Stimulated activated CD8-positive, alpha-beta memory T cell treated with anti-CD3 and anti-CD28 coated beads, Interleukin-4, amount 100 ng/mL, for 1 hour (primary cell): ENCODE results near the gene TRNP1.

Source experiments
- DNase-seq, 2 donors: peaks; one replicate each; pipeline ENCODE4 v3.0.0-alpha.2; 2020; ENCODE audit warnings: low read depth in 2 of 2, low spot score in 1 of 2

The TRNP1 gene

DNA sequence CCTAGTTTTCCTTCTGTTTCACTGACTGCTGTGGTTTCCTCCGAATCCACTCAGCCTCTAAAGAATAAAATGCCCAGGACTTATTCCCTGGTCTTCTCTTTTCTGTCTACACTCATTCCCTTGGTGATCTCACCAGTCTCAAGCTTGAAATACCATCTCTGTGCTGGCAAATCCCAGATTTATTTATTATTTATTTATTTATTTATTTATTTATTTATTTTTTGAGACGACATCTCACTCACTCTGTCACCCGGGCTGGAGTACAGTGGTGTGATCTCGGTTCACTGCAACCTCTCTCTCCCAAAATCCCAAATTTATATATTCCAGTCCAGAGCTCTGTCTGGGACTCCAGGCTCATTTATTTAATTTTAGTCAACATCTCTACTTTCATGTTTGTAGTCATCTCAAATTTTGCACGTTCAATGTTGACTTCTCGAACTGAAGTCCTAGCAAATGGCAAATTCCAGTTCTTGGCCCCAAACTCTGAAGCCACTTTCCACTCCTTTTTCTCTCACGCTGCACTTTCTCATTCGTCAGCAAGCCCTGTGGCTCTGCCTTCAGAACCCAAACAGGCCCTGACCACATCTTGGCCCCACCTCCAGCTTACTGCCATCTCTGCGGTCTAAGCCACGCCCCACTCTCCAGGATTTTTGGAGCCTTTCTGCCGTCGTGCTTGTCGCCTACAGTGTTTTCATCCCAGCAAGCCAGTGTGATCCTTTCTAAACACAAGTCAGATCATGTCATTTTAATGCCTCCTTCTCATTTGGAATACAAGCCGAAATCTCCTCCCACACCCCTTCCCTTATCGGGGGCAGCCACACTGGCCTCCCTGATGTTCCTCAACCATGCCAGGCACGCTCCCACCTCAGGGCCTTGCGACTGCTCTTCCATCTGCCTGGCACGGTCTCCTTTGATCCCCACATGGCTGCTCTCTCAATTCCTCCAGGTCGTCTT lies 33.4 kb downstream of the TRNP1 start:
- DNase-seq: no peak

DNA sequence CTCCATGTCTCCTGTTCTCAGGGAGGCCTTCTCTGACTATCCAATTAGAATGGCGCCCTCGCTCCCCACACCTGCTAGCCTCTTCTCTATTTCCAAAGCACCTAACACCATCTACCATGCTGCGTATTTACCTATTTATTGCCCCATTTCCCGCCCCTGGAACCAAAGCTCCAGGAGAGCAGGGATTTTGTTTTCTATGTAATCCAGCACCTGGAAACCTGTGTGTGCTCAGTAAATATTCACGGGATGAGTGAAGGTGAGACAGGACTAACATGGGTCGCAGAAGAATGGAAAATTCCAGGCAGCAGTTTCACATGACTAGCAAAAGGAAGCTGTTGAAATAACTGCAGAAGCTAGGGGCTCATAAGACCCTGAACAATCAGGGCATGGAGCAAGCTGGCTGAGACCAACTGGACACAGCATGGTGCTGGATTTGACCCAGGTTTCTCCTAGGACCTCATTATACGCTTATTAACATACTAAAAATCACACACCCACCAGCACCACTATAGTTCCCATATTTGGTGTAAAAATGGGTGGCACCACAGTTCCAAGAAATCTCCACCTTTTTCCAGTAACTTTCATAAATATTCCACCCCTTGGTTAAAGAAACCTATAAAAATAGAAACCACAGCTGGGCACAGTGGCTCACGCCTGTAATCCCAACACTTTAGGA lies 34.2 kb downstream of the TRNP1 start:
- no peak for DNase-seq

DNA sequence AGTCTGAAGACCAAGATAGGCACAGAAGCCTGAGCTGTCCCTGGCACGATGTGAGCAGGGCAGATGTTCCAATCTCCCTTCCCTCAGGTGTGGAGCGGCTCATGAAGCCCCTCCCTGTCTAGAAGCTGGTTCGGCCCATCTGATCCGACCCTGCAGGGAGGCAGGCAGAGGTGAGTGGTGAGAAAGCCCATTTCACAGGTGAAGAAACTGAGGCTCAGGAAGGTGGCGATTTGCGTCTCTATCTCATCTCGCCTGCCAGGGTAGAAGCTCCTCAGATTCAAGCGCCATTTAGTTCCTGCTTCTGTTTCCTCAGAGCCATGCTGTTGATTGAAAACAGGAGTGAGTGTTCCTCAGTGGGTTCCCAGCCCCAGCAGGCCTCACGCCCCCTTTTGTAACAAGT lies 36.0 kb downstream of the TRNP1 start:
- no peak for DNase-seq

DNA sequence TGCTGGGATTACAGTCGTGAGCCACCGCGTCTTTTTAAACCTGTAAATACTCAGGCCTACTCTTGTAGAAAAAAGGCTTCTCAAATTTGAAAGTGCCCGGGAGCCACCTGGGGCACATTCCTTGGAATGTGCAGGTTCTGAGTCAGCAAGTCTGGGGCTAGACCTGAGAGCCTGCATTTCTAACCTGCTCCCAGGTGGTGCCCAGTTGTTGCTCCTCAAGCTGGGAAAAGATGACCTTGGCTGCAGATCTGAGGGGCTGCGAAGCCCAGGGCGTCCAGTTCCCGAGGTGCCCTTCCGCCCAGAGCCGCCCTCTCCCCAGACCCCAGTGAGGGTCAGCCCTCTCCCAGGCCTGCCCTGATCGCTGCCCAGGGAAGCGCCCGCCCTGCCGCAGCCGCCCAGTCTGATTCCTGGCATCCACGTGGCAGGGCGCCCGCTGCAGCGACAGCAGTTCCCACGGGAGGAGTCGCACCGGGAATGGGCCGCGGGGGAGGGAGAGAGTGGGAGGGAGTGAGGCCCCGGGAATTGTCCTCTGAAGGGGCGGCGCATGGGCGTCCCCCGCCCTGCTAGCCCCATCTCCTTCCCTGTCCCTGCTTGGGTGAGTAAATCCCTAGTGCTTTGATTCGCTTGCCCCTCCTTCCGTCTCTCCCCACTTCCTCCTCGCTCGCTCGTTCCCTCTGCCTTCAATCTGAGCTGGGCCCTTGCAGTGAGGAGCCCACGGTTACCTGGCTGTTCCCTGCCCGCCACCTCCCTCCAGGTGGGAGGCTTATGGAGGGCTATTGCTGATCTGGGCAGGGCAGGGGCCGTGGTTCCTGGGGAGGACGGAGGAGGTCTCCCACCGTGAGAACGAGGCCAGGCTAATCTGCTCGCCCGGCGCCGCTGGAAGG lies 38.0 kb downstream of the TRNP1 start:
- no peak for DNase-seq

DNA sequence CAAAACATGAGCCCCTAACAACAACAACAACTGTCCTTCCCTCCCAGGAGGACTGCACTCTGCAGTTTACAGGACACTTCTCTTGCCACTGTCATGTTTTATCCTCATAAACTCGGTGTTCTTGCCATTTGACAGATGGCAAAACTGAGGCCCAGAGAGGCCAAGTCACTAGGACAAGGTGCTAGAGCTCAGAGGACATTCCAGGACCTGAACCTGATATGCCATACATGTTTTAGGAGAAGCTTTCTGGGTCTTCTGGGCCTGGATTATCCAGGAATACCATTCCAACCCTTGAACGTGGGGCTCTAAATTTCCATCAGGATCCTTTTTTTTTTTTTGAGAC lies 38.6 kb downstream of the TRNP1 start:
- DNase-seq: no peak

DNA sequence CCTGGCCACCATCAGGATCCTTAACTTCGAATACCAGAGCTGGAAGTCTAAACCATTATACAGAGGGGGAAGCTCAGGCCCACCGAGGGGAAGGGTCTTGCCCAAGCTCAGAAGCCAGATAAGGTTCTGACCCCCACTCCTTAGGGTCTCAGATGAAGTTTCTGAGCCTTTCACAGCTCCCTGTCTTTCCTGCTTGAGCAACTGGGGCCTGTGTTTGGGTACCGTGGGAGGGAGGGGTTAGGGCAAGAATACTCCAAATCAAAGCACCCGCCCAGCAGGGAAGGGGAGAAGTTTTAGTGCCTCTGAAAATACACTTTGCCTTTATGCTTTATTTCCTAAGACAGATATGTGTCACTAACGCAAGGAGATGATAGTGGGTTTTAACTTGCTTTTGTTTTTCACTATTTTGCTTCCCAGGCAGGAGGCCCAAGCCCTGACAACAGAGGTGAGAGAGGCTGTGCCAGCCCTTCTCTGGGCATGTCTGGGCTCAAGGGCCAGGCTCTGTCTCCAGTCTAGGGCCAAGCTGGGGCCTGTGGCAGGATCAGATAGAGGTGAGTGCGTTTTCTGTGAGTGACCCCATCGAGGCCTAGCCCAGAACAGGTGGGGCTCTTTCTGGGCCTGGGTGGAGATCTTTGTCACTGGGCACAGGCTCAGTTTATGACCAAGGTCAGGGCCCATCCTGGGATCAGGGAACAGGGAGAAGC lies 39.7 kb downstream of the TRNP1 start:
- DNase-seq: no peak

DNA sequence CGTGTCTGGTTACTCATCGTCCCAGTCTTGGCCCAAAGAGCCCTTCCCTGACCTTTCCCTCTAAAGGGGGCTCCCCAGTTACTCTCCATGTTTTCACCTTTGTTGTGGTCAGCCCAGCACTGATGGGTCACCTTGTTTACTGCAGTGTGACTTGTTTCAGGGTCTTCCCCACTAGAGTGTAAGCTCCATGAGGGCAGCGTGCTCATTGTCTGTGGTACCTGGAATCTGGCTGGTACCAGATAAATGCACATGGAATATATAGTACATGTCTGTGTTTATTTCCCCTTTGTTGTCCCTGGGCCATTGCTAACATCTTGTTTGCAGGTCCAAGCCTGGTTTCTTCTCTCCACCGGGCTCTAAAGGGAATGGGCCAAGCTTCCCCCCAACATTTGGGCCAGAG lies 41.9 kb downstream of the TRNP1 start:
- no peak for DNase-seq

DNA sequence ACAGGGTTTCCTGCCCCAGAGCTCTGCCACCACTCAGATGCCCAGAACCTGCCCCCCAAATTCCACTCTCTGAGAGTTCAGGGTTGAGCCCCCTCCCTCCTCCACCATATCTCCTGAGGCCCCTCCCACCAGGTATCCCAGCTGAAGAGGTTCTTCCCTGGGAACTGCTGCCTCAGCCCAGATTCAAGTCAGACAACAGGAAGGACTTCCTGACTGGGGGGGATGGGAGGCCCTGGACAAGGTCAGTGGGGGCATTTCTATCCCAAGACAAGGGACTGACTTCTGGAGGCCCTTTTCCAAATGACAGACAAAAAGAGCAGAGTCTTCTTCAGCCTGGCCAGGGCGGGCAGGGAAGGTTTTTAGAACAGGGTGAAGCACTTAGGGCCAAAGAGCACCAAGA lies 43.2 kb downstream of the TRNP1 start:
- DNase-seq: no peak

DNA sequence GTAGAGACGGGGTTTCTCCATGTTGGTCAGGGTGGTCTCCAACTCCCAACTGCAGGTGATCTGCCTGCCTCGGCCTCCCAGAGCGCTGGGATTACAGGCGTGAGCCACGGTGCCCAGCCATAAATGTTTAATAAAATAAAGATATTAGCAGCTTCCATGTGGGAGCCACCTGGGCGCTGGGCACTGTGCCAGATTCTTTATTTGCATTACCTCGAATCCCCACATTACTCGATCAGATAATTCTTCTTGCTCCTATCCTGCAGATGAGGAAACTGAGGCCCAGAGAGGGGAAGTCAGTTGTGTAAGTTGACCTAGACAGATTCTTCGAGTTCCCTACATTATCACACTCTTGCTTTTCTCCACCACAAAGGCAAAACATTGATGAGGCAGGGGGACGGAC lies 44.0 kb downstream of the TRNP1 start:
- DNase-seq: no peak

DNA sequence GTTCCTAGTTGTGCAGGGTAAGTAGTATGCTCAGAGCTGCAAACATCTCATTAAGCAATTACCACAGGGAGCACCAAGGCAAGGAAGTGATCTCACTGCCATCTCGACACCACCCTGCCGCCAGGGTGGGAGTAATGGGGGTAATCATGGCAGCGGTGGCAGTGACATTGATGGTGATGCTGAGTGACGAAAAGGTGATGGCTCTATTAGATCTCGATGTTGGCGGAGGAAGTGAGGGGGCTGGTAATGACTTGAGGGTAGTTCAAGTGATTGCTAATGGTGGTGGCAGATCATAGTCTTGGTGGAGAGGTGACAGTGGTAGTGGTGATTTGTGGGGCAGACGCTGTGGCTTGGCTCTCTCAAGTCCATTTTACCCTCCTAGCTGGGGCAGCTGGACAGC lies 44.5 kb downstream of the TRNP1 start:
- no peak for DNase-seq

DNA sequence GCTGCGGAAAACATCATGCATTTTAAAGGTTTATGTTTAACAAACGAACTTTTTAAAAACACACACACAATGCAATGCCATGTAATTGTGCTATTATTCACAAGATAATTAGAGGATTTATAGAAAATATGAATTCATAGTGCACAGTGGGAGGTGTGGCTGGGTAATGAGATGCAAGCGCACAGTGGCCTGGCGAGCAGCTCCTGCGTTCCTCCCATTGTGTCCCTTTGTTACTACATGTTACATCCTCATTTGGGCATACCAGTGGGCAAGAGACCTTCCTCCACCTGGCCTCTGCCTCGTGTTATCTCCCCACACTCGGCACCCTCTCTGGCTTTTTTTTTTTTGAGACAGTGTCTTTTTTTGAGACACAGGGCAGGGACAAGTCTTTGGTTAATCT lies 49.2 kb downstream of the TRNP1 start:
- no peak for DNase-seq

DNA sequence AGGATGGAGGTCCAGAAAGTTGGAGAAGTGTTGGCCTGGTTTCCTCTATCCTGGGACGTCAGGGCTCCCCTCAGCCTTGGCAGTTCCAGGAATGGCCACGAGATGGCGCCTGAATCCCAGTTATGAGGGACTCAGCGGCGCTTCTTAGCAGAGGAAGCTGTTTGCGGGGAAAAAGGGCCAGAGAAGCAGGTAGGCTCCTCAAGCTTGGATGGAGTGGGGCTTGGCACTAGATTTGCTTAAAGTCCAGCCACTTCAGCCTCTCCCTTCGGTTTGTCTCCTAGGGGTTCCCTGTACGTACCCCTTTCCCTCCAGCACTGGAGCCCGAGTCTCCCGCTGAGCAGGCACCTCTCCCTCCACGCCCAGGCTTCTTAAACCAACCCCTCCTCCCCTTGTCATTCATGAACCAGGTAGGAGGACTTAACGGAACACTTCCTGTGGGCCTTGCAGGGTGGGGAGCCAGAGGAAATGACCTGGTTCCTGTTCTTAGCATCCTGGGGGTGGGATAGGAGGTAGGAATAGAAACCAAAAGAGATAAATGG lies 51.2 kb downstream of the TRNP1 start:
- DNase-seq: peak; percentile 81 to 85

DNA sequence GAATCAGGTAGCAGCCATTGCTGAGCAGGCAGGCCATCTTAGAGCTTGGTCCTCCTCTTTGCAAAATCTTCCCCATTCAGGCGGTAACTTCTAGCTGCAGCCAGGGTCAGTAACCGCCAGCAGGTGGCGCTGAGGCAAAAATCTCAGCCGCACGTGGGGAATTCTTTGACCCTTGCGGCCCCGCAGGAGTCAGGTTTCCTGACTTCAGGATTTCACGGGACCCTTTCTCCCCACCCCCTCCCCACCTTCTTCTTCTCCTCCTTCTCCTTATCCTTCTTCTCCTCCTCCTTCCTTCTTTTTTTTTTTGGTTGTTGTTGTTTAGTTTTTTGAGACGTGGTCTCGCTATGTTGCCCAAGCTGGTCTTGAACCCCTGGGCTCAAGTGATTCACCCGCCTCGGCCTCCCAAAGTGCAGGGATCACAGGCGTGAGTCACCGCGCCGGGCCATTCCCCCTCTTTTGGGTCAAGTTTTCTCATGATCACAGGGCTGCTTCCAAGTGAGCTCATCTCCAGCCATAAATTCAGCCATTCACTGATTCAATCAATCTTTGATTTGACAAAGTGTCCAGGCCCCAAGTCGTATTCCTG lies 52.6 kb downstream of the TRNP1 start:
- peak; percentile 16 to 31 for DNase-seq

DNA sequence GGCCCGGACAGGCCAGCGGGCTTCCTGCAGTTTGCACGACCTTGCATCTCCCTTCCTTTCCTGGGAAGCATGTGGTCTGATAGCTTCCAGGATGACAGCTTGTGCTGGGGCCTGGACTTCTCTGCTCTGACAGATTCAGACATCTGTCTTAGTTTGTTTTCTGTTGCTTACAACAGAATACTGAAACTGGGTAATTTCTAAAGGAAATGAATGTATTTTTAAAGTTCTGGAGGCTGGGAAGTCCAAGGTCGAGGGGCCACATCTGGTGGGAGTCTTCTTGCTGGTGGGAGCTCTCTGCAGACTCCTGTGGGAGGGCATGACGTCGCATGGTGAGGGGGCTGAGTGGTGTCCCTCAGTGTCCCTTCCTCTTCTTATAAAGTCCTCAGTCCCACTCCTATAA lies 54.4 kb downstream of the TRNP1 start:
- no peak for DNase-seq

DNA sequence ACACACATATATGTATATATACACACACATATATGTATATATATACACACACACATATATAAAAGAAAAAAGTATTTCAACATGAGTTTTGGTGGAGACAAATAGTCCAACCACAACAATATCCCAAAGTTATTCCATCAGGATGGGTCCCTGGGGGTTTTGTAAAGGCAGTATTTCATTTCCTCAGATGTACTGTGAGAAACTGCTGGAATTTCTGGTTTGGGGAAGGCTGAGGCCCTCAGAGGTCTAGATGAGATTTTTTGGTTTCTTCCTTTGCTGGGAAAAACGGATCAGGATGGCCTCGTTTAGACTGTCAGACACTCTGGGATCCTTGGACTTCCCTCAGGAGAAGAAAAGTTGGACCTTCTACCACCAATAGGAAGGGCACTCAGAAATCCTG lies 55.6 kb downstream of the TRNP1 start:
- no peak for DNase-seq

DNA sequence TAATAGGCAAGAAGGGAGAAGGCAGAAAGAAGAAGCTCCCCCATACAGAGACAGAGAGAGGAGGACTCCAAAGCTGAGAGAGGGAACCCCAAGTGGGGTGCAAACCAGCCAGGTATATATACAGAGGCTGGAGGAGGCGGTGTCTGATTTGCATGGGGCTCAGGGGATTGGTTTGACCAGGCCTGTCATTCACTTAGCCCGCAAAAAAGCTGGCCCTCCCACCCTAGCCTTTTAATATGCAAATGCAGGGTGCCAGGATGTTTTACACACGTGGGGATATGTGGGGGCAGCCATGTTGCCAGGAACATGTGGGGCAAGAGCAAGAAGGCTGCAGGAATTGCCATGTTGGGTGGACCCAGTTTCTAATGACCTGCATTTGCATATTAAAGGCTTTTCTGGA lies 56.1 kb downstream of the TRNP1 start:
- DNase-seq: no peak
